ENCODE measurements around the gene DNAJC15.

DNA sequence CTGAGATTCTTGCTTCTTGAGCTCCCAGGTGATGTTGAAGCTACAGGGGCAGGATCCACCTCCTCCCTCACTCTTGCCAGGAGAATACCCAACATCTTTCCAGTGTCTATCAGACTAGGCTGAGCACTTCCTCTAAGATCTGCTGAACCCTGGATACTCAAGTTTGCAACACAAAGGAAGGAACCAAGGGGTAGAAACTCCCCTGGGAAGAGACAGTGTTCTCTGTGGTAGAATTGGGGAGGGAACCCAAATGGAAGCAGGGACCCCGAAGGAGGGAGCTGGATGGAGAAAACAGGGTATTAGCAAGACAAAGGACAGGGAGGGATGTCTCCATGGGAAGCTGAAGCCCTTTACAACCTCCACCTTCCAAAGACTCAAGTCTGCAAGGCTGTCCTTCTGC, 117.6 kb downstream of the DNAJC15 start:
- no peak for TF ChIP-seq EZH2phosphoT487 (IDR thresholded peaks at IDR 0.05; ENCODE audit: insufficient read depth, low read depth)
- TF ChIP-seq EZH2 (IDR thresholded peaks at IDR 0.05; ENCODE audit: insufficient read depth, poor library complexity, severe bottlenecking) = no peak

Data from GM23248 (cell line).